ENCODE results near the gene SRM.
"Not testable (repeated sequence)": the region's sequence is repeated elsewhere in the genome, so short reads cannot be mapped to it uniquely, and the experiment has no call there.

The SRM gene

DNA sequence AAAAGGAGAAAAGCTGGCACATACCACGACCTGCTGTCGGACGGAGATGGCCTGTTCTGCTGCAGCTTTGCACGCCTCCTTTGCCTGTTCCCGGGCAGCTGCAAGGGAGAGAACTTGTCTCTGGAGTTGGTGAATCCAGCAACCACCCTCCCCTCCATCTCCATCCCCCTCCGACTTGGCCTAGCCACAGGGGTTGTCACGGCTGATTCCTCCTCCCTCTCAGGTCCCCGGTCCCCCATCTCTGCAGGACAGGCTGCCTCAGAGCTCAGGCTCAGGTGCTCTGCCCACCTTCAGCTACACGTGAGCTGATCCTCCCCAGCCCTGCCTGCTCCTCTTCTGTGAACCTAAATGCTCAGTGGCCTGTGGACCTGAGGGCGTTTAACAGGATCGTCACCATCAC lies 11.1 kb upstream of the SRM start:
- TF ChIP-seq, protein P1, sequence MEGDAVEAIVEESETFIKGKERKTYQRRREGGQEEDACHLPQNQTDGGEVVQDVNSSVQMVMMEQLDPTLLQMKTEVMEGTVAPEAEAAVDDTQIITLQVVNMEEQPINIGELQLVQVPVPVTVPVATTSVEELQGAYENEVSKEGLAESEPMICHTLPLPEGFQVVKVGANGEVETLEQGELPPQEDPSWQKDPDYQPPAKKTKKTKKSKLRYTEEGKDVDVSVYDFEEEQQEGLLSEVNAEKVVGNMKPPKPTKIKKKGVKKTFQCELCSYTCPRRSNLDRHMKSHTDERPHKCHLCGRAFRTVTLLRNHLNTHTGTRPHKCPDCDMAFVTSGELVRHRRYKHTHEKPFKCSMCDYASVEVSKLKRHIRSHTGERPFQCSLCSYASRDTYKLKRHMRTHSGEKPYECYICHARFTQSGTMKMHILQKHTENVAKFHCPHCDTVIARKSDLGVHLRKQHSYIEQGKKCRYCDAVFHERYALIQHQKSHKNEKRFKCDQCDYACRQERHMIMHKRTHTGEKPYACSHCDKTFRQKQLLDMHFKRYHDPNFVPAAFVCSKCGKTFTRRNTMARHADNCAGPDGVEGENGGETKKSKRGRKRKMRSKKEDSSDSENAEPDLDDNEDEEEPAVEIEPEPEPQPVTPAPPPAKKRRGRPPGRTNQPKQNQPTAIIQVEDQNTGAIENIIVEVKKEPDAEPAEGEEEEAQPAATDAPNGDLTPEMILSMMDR (IDR thresholded peaks at IDR 0.05; ENCODE audit: low read depth, low read length) = no peak
- H3K4me3 ChIP-seq (ENCODE audit: low read depth, low read length) = no peak overlapping the region

DNA sequence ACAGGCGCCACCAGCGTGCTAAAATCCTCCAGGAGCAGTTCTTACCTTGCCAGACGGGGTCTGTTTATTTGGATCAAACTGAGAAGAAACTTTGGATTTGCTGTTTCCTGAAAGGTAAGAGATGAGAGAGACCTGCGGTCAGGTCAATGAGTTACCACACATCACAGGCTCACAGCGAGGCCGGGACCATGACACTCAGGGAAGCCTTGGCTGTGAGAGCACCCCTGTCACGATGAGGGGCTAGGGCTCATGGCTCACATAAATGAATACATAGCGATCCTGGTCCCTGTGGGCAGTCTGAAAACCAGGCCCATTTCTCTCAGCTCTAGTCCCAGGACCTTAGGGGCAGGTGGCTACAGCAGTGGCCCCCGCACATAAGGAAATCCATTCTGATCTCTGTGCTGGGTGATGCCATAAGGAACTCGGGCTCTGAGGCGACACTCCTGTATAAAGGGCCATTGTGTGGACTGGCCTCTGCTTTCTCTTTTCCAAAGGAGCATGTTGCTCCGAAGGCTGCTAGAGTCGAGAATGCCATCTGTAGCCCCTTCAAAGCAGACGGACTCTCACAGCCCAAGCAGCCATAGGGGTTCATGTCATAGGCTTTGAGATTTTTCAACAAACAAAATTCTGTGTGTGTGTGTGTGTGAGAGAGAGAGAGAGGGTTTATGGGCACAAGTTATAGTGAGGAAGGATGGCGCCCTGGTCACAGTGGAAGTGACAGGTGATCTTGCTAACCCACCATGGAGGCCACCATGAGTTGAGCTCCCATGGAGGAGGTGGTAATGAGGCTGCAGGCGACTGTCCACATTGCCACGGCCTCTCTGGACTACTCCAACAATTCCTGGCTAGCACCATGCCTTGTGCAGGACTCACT lies 9.0 kb upstream of the SRM start:
- TF ChIP-seq, protein P1 (IDR thresholded peaks at IDR 0.05; ENCODE audit: low read depth, low read length) = no peak

DNA sequence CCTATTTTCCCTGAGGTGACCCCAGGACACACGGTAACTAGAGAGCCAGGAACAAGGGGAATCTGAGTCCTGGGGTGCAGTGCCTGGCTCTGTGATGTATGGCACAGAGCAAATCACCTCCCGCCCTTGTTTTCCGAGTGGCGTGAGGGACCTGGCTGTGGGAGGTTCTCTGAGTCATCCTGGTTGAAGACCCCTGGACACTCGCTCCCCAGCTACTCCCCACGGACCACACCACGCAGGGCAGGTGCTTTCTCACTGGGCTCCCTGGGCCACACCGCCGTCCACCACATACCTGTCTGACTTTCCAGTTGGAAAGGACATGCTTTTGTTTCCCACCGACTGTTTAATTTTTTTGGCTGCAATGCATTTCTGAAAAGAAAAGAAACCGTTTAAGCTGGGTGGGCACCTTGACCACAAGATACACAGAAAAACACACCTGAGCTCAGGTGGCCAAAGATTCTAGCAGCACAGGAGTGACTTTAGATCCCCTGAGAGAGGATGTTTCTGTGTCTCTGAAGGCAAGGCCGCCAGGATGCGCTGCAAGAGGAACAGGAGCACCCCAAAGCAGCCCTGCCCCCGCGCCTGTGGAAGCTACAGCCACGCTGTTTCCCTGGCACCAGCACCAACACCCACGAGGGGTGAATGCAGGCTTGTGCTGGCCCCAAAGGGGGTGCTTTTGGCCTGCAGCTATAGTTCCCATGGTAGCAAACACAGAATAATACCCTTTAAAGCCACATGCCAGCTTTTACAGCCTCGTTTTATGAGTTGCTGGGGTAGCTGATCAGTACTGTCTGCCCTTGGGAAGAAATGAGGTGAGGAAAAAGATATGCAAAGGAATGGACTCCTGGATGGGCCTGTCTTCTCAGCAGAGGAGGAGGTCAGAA lies 8.1 kb upstream of the SRM start:
- no peak overlapping the region for H3K4me3 ChIP-seq (ENCODE audit: low read depth, low read length)
- TF ChIP-seq, protein P1 (IDR thresholded peaks at IDR 0.05; ENCODE audit: low read depth, low read length) = no peak

More for the DNA sequence above, 9.0 kb upstream of the SRM start:
- no peak overlapping the region for H3K4me3 ChIP-seq (ENCODE audit: low read depth, low read length)

DNA sequence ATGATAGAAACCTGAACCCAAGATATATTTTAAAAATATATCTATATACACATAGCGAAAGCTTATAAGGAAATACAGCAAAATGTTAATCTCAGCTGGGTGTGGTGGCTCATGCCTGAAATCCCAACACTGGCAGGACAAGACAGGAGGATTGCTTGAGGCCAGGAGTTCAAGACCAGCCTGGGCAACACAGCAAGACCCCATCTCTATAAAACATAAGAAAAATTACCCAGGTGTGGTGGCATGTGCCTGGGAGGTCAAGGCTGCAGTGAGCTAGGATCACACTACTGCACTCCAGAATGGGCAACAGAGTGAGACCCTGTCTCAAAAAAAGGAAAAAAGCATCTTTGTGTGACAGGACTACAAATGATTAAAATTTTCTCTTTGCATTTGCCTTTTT lies 6.0 kb upstream of the SRM start:
- TF ChIP-seq, protein P1 (IDR thresholded peaks at IDR 0.05; ENCODE audit: low read depth, low read length) = no peak

DNA sequence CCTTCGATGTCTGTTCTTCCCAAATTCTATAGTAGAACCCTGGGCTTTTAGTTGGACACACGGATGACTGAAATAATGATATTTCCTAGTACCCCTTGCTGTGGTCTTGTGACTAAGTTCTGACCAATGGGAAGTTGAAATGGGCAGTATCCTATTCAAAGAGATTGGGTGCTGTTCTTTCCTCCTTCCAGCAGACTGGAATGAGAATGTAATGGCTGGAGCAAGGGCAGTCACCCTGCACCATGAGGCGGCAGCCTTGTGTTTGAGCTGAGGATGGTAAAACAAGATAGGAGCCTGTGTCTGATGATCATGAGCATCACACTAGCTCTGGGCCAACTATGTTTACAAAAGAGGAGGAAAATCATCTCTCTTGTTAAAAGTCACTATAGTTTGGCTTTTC lies 5.1 kb upstream of the SRM start:
- no peak overlapping the region for H3K4me3 ChIP-seq (ENCODE audit: low read depth, low read length)
- TF ChIP-seq, protein P1 (IDR thresholded peaks at IDR 0.05; ENCODE audit: low read depth, low read length) = no peak

More for the DNA sequence above, 6.0 kb upstream of the SRM start:
- H3K4me3 ChIP-seq (ENCODE audit: low read depth, low read length) = no peak overlapping the region

DNA sequence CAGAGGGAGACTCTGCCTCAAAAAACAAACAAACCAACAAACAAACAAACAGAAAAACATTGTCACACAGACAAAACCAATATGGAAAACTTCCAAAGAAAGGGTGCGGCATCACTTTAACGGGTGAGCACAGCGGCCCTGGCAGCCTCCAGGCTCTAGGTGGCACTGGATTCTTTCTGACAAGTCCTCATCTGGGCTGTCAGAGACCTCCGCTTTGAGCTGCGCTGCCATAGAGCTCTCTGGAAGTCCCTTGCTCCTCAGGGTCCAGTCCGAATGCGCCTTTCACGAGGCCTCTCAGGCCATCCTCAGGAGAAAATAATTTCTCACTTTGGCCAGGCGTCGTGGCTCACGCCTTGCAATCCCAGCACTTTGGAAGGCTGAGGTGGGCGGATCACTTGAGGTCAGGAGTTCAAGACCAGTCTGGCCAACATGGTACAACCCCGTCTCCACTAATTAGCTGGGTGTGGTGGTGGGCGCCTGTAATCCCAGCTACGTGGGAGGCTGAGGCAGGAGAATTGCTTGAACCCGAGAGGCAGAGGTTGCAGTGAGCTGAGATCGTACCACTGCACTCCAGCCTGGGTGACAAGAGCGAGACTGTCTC lies 4.2 kb upstream of the SRM start:
- H3K4me3 ChIP-seq (ENCODE audit: low read depth, low read length) = not testable (repeated sequence)

DNA sequence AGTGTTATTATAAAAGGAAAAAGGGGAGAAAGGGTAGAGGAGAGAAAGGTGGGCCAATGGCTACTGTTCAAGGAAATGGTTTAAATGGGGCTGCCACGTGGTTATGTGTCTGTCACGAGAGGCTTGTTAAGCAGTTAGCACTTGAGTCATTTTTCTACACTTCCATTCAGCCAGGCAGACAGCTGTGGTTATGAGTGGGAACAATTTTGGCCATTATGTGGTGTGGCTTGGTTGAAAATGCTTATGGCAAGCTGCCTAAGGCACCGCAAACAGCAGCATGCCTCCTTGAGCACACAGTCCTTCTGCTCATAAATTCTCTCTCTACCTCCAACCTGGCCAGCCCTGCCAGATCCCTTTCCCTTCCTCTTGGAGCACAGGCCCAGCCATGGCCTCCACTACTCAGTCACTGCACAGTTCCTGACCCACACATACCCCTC lies 3.2 kb upstream of the SRM start:
- TF ChIP-seq, protein P1 (IDR thresholded peaks at IDR 0.05; ENCODE audit: low read depth, low read length) = no peak
- no peak overlapping the region for H3K4me3 ChIP-seq (ENCODE audit: low read depth, low read length)
